Prostate gland (tissue), 2 donors: ENCODE measurements around the gene CPS1. TPM values are rescaled to one million over a fixed set of nuclear protein-coding genes. Genes with fewer than 3 reads are reported as not detected.

Source experiments
- DNase-seq: peaks from one replicate; pipeline ENCODE4 v3.0.0-alpha.2; 2019; ENCODE audit warnings: low spot score
- H3K27ac ChIP-seq, 2 donors: fragments of 200-600 bp; sonication (generic); 2 replicates each; pipeline ENCODE4 v1.5.1; 2017 to 2019
- H3K27me3 ChIP-seq: fragments of 200-600 bp; sonication (generic); replicated peaks from 2 replicates; pipeline ENCODE4 v1.5.1; 2019; ENCODE audit not compliant: insufficient read depth
- H3K36me3 ChIP-seq, 2 donors: fragments of 200-600 bp; sonication (generic); 1 replicate in 1 of 2; 2 replicates in 1 of 2; pipeline versions ENCODE4 v1.5.1 to v1.8.1; 2017 to 2019
- H3K4me1 ChIP-seq: fragments of 200-600 bp; sonication (generic); replicated peaks from 2 replicates; pipeline ENCODE4 v1.5.1; 2019
- H3K4me3 ChIP-seq, 2 donors: fragments of 200-600 bp; sonication (generic); 2 replicates each; pipeline ENCODE4 v1.5.1; 2017 to 2019
- H3K9me3 ChIP-seq: fragments of 200-600 bp; sonication (generic); 2 replicates; pipeline ENCODE4 v1.5.1; 2017
- POLR2A ChIP-seq: fragments of 450-650 bp; IDR thresholded peaks from one replicate; pipeline ENCODE4 v1.6.1; 2016; ENCODE audit warnings: antibody characterized with exemption, mild to moderate bottlenecking
- POLR2AphosphoS5 ChIP-seq: sonication (generic); formaldehyde crosslinking; IDR thresholded peaks from one replicate; pipeline ENCODE4 v1.6.1; 2017; ENCODE audit warnings: antibody characterized with exemption
- WGBS: methylation state at CpG from one replicate; pipeline ENCODE4 v1.1.5; 2018; 5-methylcytosine and 5-hydroxymethylcytosine counted together
- intact Hi-C: fragments of 100-400 bp; cut with DNase I; formaldehyde crosslinking; loops from one replicate; pipeline ENCODE4 v1.14.2; 2022
- total RNA-seq, 2 donors: library from RNA; depleted of rRNA; stranded (reverse); fragments of >200 nt; gene quantifications; one replicate each; pipeline ENCODE4 v1.1.0, GENCODE V29; 2016
- TF ChIP-seq, protein P1 (sequence below), 4 experiments: fragments of 200-600 bp in 2 of 4; fragments of 450-650 bp in 2 of 4; sonication (generic) in 2 of 4; IDR thresholded peaks; 1 replicate in 3 of 4; 2 replicates in 1 of 4; pipeline ENCODE4 v1.5.1; 2016 to 2019; ENCODE audit warnings: antibody characterized with exemption in 4 of 4, mild to moderate bottlenecking in 2 of 4, moderate library complexity in 2 of 4

The CPS1 gene
- total RNA-seq, 2 donors from 2014 or later, result 0.68 to 15.8 TPM

DNA sequence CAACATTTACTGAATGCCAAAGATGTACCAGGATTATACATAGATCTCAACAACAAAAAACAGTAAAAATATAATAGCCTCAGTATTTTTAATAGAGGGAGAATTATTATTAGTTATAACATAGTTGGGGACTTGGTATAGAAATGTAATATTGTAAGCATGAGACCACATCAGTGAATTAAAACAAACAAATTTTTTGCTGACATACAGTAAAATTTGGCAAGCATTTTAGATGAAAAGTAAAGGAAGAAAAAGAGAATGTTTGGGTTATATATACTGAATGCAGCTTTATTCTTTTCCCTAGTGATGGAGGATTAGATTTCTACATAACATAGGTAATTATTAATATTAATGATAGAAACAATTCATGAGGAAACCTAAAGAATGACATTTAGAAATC is 10.9 kb downstream of the CPS1 start:
- Histone ChIP-seq H3K4me1 (no peaks in the 10 kb centered on the region), H3K36me3 (no peaks in the 10 kb centered on the region), H3K4me3 (no peak overlapping the region), H3K9me3 (no peaks in the 10 kb centered on the region), H3K27ac (no peak overlapping the region), H3K27me3 (no peaks in the 10 kb centered on the region)
- TF ChIP-seq POLR2A (no peak), POLR2AphosphoS5 (no peak)
- TF ChIP-seq, protein P1, sequence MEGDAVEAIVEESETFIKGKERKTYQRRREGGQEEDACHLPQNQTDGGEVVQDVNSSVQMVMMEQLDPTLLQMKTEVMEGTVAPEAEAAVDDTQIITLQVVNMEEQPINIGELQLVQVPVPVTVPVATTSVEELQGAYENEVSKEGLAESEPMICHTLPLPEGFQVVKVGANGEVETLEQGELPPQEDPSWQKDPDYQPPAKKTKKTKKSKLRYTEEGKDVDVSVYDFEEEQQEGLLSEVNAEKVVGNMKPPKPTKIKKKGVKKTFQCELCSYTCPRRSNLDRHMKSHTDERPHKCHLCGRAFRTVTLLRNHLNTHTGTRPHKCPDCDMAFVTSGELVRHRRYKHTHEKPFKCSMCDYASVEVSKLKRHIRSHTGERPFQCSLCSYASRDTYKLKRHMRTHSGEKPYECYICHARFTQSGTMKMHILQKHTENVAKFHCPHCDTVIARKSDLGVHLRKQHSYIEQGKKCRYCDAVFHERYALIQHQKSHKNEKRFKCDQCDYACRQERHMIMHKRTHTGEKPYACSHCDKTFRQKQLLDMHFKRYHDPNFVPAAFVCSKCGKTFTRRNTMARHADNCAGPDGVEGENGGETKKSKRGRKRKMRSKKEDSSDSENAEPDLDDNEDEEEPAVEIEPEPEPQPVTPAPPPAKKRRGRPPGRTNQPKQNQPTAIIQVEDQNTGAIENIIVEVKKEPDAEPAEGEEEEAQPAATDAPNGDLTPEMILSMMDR (IDR thresholded peaks at IDR 0.05), result no peak
- intact Hi-C loops, result no loop called here
- no peak for DNase-seq

DNA sequence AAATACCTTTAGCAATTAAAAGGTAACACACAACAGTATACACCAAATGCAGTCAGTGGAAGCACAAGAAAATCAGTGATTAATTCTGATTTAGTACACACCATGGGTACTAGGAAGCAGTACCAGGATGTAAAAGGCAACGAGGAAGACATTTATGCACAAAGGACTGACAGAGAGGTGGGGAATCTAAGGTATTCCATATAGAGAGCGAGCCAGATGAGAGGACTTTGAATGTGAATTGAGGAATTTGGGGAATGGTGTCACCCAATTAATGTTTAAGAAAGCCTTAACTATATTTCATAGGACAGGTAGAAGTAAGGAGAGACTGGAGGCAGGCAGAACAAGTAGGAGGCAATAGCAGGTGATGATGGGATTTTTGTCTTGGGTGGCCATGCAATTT is 11.7 kb downstream of the CPS1 start:
- intact Hi-C loops, result no loop called here
- no peak overlapping the region for H3K4me3 ChIP-seq
- DNase-seq, result no peak
- H3K9me3 ChIP-seq, result no peaks in the 10 kb centered on the region
- 72% methylated on average over 2 of the region's 2 CpGs for WGBS
- no peak overlapping the region for H3K27ac ChIP-seq
- H3K36me3 ChIP-seq, result no peaks in the 10 kb centered on the region
- H3K4me1 ChIP-seq, result no peaks in the 10 kb centered on the region
- H3K27me3 ChIP-seq, result no peaks in the 10 kb centered on the region
- TF ChIP-seq, protein P1 (IDR thresholded peaks at IDR 0.05), result no peak
- TF ChIP-seq POLR2A, result no peak
- no peak for TF ChIP-seq POLR2AphosphoS5

DNA sequence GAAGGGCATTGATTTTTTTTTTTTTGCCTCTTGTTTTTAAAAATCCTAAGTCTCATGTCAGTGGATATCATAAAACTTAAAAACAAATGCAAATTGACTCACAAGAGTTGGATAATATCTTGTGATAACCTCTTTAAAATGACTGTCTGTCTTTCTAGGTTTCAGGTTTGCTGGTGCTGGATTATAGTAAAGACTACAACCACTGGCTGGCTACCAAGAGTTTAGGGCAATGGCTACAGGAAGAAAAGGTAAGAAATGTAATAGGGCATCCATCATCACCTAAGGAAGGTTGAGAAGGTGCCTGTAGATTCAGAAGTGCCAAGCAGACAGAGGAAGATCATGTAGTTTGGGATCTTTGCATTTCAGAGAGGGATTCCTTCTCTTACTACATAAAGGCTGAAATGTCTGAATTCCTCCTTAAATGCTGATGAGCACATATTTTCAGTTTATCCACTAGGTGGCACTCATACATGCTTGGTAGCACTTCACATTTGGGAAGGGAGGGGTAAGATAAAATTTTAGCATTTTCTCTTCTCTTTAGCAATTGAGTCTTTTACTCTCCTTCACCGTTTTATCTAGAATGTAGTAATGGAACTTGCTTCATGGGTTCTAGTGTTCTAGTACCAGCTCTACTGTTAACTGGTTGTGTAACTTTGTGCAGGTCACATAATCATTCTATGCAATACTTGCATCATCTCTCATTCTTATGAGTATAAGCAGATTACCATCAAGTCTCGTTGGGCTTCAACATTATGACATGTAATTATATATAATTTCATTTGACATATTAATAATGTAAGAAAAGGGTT is 21.1 kb downstream of the CPS1 start:
- intact Hi-C loops, result no loop called here
- WGBS, result 23% methylated on average over 2 of the region's 2 CpGs
- Histone ChIP-seq H3K36me3 (no peaks in the 10 kb centered on the region), H3K27me3 (no peaks in the 10 kb centered on the region), H3K4me3 (no peak overlapping the region), H3K27ac (no peak overlapping the region), H3K9me3 (no peaks in the 10 kb centered on the region), H3K4me1 (no peaks in the 10 kb centered on the region)
- no peak for DNase-seq
- TF ChIP-seq POLR2A, result no peak
- TF ChIP-seq, protein P1 (IDR thresholded peaks at IDR 0.05), result peak in 3 of 4 experiments; percentile 31 to 46 (median 46)
- no peak for TF ChIP-seq POLR2AphosphoS5

DNA sequence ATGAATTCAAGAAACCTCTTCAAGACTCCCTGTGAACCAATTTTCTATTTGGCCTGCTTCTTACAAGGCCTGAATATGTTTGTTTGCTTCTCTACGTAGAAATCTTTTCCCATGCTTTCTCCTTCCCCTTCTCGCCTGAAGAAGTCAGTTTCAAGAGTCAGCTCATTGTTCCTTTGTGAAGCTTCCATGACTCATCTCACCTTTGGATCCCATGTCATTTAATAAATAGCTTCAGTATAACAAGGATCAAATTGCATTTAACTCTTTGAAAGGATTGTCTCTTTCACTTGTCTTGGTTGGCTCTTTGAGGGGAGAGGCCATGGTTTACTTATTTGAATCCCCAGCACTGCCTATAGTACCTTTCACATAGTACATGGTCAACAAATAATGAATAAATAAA is 28.4 kb downstream of the CPS1 start:
- Histone ChIP-seq H3K27me3 (no peaks in the 10 kb centered on the region), H3K4me3 (no peak overlapping the region), H3K27ac (no peak overlapping the region), H3K9me3 (no peaks in the 10 kb centered on the region), H3K36me3 (no peaks in the 10 kb centered on the region), H3K4me1 (no peaks in the 10 kb centered on the region)
- DNase-seq, result no peak
- intact Hi-C loops, result no loop called here
- WGBS, result 41% methylated on average over 2 of the region's 2 CpGs
- TF ChIP-seq POLR2AphosphoS5 (no peak), POLR2A (no peak)
- TF ChIP-seq, protein P1 (IDR thresholded peaks at IDR 0.05), result no peak

DNA sequence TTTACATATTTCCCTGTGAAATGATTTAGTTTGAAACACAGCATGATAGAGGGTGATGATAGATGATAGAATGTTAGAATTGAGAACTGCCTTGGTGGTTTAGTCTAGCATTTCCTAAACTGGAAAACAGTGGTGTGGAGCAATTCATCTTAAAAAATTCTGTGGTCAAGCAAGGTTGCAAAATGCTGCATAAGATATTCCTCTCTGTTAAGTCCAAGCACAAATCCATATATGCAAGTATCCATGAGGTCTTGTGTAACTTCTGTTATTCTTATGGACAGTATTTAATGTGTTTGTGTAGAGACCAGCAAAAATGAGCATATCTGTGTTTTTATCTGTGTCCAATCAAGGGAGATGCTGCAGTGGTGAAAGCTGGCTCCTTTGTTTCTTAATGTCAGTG is 30.0 kb downstream of the CPS1 start:
- intact Hi-C loops, result no loop called here
- Histone ChIP-seq H3K4me1 (no peaks in the 10 kb centered on the region), H3K36me3 (no peaks in the 10 kb centered on the region), H3K9me3 (no peaks in the 10 kb centered on the region), H3K4me3 (no peak overlapping the region), H3K27me3 (no peaks in the 10 kb centered on the region), H3K27ac (no peak overlapping the region)
- TF ChIP-seq, protein P1 (IDR thresholded peaks at IDR 0.05), result no peak
- TF ChIP-seq POLR2A (no peak), POLR2AphosphoS5 (no peak)
- DNase-seq, result no peak
